NCI-H2196 (cell line): Measurements from ENCODE around the gene CMPK1.
"Not testable (repeated sequence)": the region's sequence is repeated elsewhere in the genome, so short reads cannot be mapped to it uniquely, and the experiment has no call there.

Source experiments
- DNase-seq: peaks from one replicate; lab custom pipeline; 2025; ENCODE audit not compliant: unreplicated experiment; lab: John Stamatoyannopoulos, UW

Gene CMPK1, protein sequence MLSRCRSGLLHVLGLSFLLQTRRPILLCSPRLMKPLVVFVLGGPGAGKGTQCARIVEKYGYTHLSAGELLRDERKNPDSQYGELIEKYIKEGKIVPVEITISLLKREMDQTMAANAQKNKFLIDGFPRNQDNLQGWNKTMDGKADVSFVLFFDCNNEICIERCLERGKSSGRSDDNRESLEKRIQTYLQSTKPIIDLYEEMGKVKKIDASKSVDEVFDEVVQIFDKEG

GRCh38 chr1:47333578-47333921 is at the start of gene CMPK1:
TSS of gene CMPK1 (plus strand) at chr1:47333790. CDS start at chr1:47333946, 156 bp downstream.
- DNase-seq = peak; percentile 82

DNA sequence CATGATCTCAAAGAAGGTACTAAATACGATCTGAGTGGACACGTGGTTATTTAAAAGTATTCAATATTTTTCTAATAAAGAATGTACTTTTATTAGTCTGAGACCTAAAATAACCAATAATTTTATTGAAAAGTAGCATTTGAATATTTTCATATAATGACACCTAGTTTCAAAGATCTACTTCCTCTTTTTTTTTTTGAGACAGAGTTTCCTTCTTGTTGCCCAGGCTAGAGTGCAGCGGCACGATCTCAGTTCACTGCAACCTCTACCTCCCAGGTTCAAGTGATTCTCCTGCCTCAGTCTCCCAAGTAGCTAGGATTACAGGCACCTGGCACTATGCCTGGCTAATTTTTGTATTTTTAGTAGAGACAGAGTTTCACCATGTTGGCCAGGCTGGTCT is 45.5 kb upstream of the CMPK1 start:
- DNase-seq = not testable (repeated sequence)

- DNase-seq = not testable (repeated sequence)
These were observed 38.7 kb upstream of the CMPK1 start for GRCh38 chr1:47294863-47295262.

DNA sequence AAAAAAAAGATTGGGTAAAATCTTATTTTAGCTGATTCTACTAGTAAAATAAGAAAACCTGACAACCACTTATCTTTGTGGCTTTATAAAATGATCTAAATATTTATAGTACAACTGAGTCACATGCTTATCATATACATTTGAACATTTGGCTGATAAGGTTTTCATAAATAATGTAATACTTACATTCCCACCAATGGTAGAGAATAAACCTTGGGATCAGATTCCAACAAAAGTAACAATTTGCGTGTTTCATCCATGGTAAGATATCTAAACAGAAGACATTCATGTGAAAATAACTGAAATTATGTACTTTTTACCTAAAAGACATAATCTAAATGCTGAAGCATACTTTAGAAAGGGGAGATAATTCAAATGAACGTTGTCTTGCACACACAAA is 38.0 kb upstream of the CMPK1 start:
- no peak for DNase-seq

GRCh38 chr1:47298025-47298699 is 35.4 kb upstream of the CMPK1 start:
- no peak for DNase-seq

DNA sequence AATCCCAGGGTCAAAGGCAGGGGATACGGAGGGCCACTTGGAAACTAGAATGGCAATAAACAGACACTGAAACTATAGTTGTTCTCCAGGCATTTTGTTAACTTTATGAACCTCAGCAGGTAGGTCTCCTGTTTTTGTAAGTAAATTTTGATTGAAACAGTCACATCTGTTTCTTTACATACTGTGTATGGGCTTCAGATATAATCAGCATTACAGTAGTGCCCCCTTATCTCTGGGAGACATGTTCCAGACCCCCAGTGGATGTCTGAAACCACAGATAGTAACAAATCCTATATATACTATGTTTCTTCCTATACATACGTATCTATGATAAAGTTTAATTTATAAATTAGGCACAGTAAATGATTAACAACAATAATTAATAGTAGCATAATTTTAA is 31.1 kb upstream of the CMPK1 start:
- no peak for DNase-seq

DNA sequence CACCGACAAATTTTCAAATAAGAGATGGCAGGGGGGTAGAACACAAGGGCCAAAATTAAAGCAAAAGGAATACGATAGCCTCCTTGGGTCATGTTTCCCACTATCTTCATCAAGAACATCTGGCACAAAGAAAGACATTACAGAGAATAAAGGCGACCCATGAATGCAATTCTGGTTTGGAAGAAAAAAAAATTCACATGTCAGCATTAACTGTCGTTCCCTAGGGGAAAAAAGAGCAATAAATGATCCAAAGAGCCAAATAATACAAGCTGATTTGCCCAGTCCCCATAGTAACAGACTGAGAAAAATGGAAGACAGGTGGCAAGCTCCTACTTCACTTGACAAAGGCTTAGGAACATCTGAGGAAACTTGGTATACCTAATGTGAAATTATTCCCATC is 24.2 kb upstream of the CMPK1 start:
- DNase-seq = no peak

DNA sequence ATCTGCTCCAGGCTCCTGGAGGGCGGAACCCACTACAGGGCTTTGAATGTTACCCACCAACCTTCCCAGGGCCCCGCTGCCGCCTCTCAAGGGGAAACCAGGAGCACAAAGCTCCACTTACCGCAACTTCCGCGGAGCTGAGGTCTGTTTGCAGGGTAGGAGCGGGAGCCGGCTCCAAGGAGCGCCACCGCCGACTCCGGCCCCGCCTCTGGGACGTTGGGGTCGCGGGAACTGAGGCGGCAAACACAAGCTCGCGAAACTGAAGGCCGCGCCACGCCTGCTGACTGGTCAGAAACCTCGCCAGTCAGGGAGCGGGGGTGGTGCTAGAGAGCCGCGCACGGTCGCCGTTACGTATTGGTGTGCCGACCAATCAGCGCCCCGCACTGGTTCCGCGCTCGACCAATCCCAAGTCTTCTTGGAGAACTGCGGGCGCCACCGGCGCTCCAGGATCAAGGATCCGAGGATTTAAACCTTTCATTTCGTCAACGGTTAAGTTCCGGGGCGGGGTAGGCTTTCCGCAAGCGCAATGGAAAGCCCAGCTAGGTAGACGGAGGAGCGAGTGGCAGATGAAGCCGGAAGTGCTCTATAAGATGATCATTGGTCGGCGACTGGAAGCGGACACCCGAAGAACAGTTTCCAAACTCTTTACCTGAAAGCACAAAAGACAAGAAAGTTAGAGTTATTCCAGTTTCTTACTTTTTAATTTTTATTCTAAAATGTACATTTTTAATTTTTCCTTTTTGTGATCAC is 19.5 kb upstream of the CMPK1 start, which contains the start of gene STIL:
STIL (minus strand) TSS at position 233 of the 750 bp plus-strand sequence. CDS start 3,828 bp downstream, outside the sequence.
- DNase-seq = peak; percentile 99

DNA sequence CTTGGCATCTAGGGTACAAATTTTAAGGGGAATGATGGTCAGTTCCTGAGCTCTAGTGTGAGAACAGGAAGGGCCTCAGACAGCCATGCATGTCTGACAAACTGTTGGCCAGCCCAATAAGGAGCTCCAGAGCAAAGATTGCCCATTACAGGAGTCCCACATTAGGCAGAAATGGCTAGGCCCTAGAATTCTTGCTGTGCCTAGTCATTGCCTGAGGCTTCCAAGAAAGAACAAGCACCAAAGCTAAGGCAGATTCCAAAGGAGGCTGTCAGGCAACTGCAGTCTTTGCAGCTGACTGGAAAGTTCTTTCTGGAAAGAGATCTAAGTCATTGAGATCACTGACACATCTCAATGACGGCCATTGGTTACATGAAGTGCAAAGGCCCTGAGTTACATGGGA is 15.7 kb upstream of the CMPK1 start:
- DNase-seq = no peak

DNA sequence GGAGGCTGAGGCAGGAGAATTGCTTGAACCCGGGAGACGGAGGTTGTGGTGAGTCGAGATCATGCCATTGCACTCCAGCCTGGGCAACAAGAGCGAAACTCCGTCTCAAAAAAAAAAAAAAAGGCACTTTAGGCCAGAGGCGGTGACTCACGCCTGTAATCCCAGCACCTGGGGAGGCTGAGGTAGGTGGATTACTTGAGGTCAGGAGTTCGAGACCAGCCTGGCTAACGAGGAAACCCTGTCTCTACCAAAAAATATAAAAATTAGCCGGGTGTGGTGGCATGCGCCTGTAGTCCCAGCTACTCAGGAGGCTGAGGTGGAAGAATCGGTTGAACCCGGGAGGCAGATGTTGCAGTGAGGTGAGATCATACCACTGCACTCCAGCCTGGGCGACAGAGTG is 13.6 kb upstream of the CMPK1 start:
- not testable (repeated sequence) for DNase-seq

GRCh38 chr1:47323599-47324031 is 10.0 kb upstream of the CMPK1 start:
- no peak for DNase-seq

DNA sequence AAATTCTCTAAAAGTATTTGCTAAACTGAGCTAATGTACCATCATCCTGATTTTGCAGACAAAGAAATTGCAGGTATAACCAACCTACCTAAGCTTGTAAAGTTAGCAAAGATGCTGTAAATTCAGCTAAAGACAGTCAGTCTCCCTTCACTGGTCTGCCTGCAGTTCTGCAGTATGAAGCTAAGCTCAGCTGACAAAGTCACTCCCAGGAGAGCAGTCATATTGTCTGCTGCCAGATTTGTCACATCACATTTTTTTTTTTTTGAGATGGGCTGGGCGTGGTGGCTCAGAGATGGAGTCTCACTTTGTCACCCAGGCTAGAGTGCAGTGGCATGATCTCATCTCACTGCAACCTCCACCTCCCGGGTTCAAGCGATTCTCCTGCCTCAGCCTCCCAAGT is 8.9 kb upstream of the CMPK1 start:
- DNase-seq = no peak

DNA sequence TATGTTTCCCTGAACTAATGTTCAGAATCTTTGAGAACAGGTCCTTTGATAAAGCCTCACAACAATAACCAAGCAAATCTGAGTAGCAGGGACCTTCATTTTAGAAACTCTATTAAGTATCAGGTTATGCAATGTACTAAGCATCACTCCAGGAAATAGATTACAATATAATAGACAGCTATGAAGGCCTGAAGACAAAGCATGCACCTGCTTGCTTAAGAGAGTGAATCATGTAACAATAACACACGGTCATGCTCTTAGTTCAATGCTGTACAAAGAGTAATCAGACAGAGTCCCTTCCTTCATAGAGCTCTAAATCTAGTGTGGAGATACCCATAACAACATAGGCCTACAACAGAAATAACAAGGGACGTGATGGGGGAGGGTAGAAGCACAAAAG is 8.1 kb upstream of the CMPK1 start:
- peak; percentile 64 for DNase-seq

GRCh38 chr1:47326271-47326670 is 7.3 kb upstream of the CMPK1 start:
- DNase-seq = no peak

- no peak for DNase-seq
These were observed 4.6 kb upstream of the CMPK1 start for GRCh38 chr1:47328992-47329391.

DNA sequence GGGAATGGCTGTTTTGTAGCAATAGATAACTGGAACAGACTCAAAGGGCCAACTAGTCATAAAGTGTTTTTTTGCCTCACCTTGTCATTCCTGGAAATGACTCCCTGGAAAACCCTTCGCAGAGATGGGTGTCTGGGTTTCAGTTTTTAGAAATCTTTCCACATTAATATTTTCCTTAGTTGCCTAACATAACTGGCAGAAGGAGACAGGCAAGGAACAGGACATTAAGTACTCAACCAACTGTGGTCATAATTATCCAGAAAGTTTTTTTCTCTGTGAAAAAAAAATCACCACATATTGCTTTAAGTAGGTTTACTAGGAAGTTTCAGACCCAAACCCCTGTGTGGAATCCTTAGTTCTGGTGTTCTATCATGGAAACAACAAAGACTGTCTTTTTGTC is 3.4 kb upstream of the CMPK1 start:
- DNase-seq = no peak

DNA sequence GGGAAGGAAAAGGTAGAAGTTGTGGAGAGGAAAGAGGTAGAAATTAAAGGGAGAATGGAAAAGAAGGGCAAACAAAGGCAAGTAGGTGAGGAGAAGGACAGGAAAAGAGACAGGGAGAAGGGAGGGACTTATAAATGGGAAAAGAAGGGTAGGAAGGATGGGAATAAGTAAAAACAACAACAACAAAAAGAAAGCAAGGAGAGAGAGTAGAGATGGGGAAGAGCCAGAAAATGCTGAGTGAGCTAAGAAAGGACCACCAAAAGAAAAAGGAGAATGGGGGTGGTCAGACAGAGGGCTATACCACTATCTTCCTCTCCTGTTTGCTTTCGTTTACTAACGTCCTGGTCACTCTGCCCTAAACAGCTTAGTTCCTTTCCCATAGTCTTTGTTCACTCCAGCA is 1.7 kb upstream of the CMPK1 start:
- no peak for DNase-seq

DNA sequence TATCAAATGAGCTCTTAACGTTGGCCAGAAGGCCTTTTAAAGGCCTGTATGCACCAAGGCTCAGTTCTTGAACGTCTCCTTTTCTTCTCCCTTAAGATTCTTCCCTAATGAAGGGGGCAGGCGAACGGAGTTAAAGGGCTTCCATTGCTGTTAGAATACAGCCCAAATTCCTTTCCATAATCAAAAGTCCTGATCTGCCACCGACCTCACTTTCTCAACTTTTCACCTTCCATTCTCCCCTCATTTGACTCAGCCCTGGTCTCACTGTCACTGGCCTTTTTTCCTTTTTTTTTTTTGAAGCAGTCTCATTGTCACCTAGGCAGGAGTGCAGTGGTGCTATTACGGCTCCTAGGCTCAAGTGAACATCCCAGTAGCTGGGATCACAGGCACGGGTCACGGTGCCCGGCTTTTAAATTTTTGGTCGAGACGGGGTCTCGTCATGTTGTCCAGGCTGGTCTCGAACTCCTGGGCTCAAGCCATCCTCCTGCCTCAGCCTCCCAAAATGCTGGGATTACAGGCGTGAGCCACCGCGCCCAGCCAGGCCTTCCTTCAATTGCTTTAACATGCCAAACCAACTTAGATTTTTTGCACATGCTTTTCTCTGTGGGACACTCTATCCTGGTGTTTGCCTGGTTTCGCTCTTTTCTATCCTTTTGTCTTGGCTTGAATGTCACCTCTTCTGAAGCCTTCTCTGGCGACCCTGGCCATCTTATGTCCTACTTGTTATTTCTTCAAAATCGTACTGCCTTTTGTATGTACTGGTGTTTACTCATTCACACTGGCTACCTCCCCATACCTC is 612 bp upstream of the CMPK1 start:
- DNase-seq = no peak

DNA sequence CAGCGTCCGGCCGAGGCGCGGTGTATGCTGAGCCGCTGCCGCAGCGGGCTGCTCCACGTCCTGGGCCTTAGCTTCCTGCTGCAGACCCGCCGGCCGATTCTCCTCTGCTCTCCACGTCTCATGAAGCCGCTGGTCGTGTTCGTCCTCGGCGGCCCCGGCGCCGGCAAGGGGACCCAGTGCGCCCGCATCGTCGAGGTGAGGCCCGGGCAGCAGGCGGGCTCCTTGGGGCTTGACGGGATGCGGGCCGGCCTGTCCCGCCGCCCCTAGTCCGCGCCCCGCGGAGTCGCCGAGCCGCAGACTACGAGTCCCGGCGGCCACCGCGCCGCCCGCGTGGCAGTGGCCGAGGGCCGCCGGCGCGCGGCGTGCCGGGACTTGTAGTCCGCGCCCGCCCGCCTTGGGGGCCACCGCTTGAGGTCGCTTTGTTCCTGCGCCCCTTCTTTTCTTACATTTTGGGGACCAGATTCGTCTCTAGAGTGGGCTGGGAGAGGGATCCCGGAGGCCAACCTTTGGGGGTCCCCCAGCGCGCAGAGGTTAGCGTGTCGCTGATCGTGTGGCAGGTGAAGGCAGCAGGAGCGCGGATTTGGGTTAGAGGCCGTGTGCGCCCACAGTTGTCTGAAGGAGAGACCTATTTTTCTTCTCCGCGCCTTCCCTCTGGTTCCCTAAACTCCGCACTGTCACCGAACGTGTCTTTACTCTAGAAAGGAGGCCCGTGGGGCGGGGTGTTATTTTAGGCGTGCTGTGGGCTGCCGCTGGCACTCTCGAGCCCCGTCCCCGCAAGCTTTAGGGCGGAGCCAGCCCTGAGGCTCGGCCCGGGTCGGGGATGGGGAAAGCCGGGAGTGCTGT is 553 bp downstream of the CMPK1 start:
- DNase-seq = peak; percentile 83

DNA sequence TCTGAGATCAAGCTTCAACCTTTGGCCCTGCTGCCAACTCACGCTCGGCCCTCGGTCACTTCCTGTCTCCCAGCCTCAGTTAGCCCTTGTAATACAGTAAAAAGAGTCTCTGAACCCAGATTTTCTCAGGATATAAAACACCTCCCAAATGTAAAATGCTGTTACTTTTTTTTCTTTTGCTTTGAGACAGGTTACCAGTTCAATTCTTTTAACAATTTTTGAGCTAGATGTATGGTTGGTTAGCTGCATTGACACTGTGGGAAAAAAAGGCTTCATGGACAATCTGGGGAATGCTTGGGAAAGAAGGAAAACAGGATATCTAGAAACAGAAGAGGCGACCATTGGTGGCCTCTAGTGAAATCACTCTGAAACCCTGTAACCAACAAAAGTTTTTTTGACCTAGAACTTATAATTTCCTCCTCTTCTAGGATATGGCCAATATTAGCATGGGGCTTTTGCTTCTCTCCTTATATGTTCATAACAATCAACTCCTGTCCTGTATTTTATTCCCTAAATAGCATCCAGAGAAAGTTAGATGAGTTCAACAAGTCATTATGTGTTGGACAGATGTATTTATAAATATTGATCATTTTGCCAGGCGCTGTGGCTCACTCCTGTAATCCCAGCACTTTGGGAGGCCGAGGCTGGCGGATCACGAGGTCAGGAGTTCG is 1.3 kb downstream of the CMPK1 start:
- no peak for DNase-seq
